Stimulated activated CD4-positive, alpha-beta T cell treated with anti-CD3 and anti-CD28 coated beads, Interleukin-15, amount 100 ng/mL, for 48 hours (primary cell): ENCODE data around the gene ATP6V0C.

Experiments used
- DNase-seq, 2 donors: peaks; one replicate each; pipeline ENCODE4 v3.0.0-alpha.2; 2020; ENCODE audit warnings: low read depth in 2 of 2

ATP6V0C gene

GRCh38 chr16:2508722-2509400 is 4.9 kb upstream of the ATP6V0C start:
- no peak for DNase-seq

GRCh38 chr16:2511128-2511800 is 2.5 kb upstream of the ATP6V0C start:
- no peak for DNase-seq

- DNase-seq, result no peak
Measured at GRCh38 chr16:2511996-2512734, 1.6 kb upstream of the ATP6V0C start.

- no peak for DNase-seq
Measured at GRCh38 chr16:2512735-2513404, 882 bp upstream of the ATP6V0C start.

- DNase-seq, result no peak
Measured at GRCh38 chr16:2514333-2515179, 804 bp downstream of the ATP6V0C start.

- DNase-seq, result no peak
Measured at GRCh38 chr16:2515180-2515851, 1.6 kb downstream of the ATP6V0C start.

- DNase-seq, result no peak
Measured at GRCh38 chr16:2516391-2517240, 2.9 kb downstream of the ATP6V0C start.

- no peak for DNase-seq
Measured at GRCh38 chr16:2517954-2518605, 4.3 kb downstream of the ATP6V0C start.

GRCh38 chr16:2518823-2519710 is 5.3 kb downstream of the ATP6V0C start:
- no peak for DNase-seq

GRCh38 chr16:2519711-2520080 is 5.9 kb downstream of the ATP6V0C start:
- DNase-seq, result no peak

GRCh38 chr16:2520097-2520783 is 6.5 kb downstream of the ATP6V0C start, which contains the start of gene AMDHD2:
TSS of gene AMDHD2 (plus strand) at chr16:2520371. CDS start at chr16:2520459, 88 bp downstream.
- DNase-seq, result peak; percentile 83 to 86

GRCh38 chr16:2520784-2521531 is 7.2 kb downstream of the ATP6V0C start:
- no peak for DNase-seq

GRCh38 chr16:2523801-2524231 is 10.1 kb downstream of the ATP6V0C start:
- DNase-seq, result no peak

GRCh38 chr16:2524339-2524938 is 10.7 kb downstream of the ATP6V0C start:
- DNase-seq, result no peak

- no peak for DNase-seq
Measured at GRCh38 chr16:2526135-2526534, 12.4 kb downstream of the ATP6V0C start.

GRCh38 chr16:2527071-2527783 is 13.5 kb downstream of the ATP6V0C start:
- DNase-seq, result no peak
